GM23248 (cell line): ENCODE data around the gene MFSD11. TPM values are rescaled to one million over a fixed set of nuclear protein-coding genes. Genes with fewer than 3 reads are reported as not detected.

ENCODE experiments used
- DNase-seq: peaks from one replicate; pipeline ENCODE4 v3.0.0-alpha.2; 2015
- H2AFZ ChIP-seq: fragments of 200-600 bp; sonication (generic); 2 replicates; pipeline ENCODE4 v1.6.1; 2016; ENCODE audit warnings: antibody characterized with exemption
- H3F3A ChIP-seq: fragments of 200-600 bp; sonication (generic); 2 replicates; pipeline ENCODE4 v1.6.1; 2016; ENCODE audit warnings: mild to moderate bottlenecking, antibody characterized with exemption, mixed run types; ENCODE audit not compliant: insufficient read depth
- H3K27ac ChIP-seq: fragments of 200-600 bp; sonication (generic); 2 replicates; pipeline ENCODE4 v1.5.1; 2016; ENCODE audit warnings: mild to moderate bottlenecking
- H3K27me3 ChIP-seq: fragments of 200-600 bp; sonication (generic); replicated peaks from 2 replicates; pipeline ENCODE4 v1.6.1; 2016; ENCODE audit warnings: mild to moderate bottlenecking; ENCODE audit not compliant: insufficient read depth
- H3K36me3 ChIP-seq: fragments of 200-600 bp; sonication (generic); 2 replicates; pipeline ENCODE4 v1.6.1; 2016; ENCODE audit warnings: low read depth, mild to moderate bottlenecking
- H3K4me1 ChIP-seq: fragments of 200-600 bp; sonication (generic); 2 replicates; pipeline ENCODE4 v1.6.1; 2016; ENCODE audit warnings: mild to moderate bottlenecking; ENCODE audit not compliant: insufficient read depth
- H3K4me2 ChIP-seq: fragments of 200-600 bp; sonication (generic); one replicate; pipeline ENCODE4 v1.6.1; 2016; ENCODE audit warnings: mild to moderate bottlenecking; ENCODE audit not compliant: unreplicated experiment
- H3K4me3 ChIP-seq: fragments of 200-600 bp; sonication (generic); 2 replicates; pipeline ENCODE4 v1.5.1; 2016; ENCODE audit warnings: mild to moderate bottlenecking
- H3K79me2 ChIP-seq: fragments of 200-600 bp; sonication (generic); 2 replicates; pipeline ENCODE4 v1.6.1; 2016; ENCODE audit warnings: mild to moderate bottlenecking; ENCODE audit not compliant: insufficient read depth
- H3K9ac ChIP-seq: fragments of 200-600 bp; sonication (generic); 2 replicates; pipeline ENCODE4 v1.6.1; 2016; ENCODE audit warnings: mild to moderate bottlenecking
- H3K9me2 ChIP-seq: fragments of 200-600 bp; sonication (generic); 2 replicates; pipeline ENCODE4 v1.6.1; 2016; ENCODE audit warnings: mixed run types, mild to moderate bottlenecking, moderate library complexity; ENCODE audit not compliant: insufficient read depth
- H3K9me3 ChIP-seq: fragments of 200-600 bp; sonication (generic); one replicate; pipeline ENCODE4 v1.6.1; 2017; ENCODE audit warnings: low read depth
- H4K20me1 ChIP-seq: fragments of 200-600 bp; sonication (generic); 2 replicates; pipeline ENCODE4 v1.6.0; 2016; ENCODE audit not compliant: insufficient read depth
- EZH2 ChIP-seq: fragments of 200-600 bp; sonication (generic); IDR thresholded peaks from 2 replicates; pipeline ENCODE4 v1.6.1; 2018; ENCODE audit warnings: antibody characterized with exemption, mild to moderate bottlenecking; ENCODE audit not compliant: insufficient read depth, poor library complexity, severe bottlenecking
- EZH2phosphoT487 ChIP-seq: fragments of 200-600 bp; sonication (generic); IDR thresholded peaks from 2 replicates; pipeline ENCODE4 v1.6.1; 2018; ENCODE audit warnings: antibody characterized with exemption, moderate library complexity, mild to moderate bottlenecking, low read depth; ENCODE audit not compliant: insufficient read depth
- WGBS, 2 experiments: methylation state at CpG; one replicate each; pipeline ENCODE4 v1.1.6; 2015 to 2017; ENCODE audit warnings: low lambda C conversion rate in 2 of 2, low coverage in 1 of 2; ENCODE audit errors: missing lambda C conversion rate in 2 of 2; 5-methylcytosine and 5-hydroxymethylcytosine counted together
- in situ Hi-C: fragments of 300-500 bp; cut with MboI; formaldehyde crosslinking; loops from 2 replicates; pipeline ENCODE4 v1.15.0; 2020
- polyA plus RNA-seq: library from polyadenylated mRNA; unstranded; fragments of >200 nt; fragmentation: Nextera tagmentation; extraction: Ambion mirVana; gene quantifications from 2 replicates; pipeline ENCODE4 v1.2.1, GENCODE V29; 2016
- total RNA-seq: library from RNA; depleted of rRNA; stranded (reverse); fragments of >200 nt; shearing (Covaris generic); gene quantifications from 2 replicates; pipeline ENCODE4 v1.2.3, GENCODE V29; 2014

Gene MFSD11
- total and polyA plus RNA-seq, 2 experiments from 2014 or later: 24.2 to 29.8 TPM

DNA sequence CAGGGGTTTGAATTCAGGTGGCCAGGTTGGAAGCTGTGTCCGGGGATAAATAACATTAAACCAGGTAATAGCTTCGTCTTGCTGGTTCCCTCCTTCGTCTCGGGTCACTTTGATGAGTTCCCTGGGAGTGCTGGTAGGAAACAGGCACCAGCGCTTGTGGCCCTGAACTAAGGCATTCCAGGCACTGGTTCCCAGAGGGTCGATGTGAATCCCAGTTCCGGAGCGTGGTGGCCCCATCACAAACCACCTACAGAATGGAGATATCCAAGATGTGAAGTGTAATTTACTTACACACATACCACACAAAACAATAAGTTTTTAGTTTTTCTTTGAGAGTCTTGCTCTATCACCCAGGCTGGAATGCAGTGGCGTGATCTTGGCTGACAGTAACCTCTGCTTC lies 14.1 kb upstream of the MFSD11 start:
- in situ Hi-C loops: no loop called here
- Histone ChIP-seq H3K36me3 (peaks cover 63% of the 10 kb centered on the region), H3K9me3 (no peaks in the 10 kb centered on the region), H3K79me2 (peaks cover 93% of the 10 kb centered on the region), H2AFZ (no peak overlapping the region), H3K9ac (peak overlapping the region; percentile 99), H3K27ac (peak overlapping the region; percentile 98), H3K27me3 (no peaks in the 10 kb centered on the region), H3F3A (peaks cover 56% of the 10 kb centered on the region), H3K4me3 (peak overlapping the region; percentile 91), H3K4me1 (peaks cover 15% of the 10 kb centered on the region), H3K9me2 (no peaks in the 10 kb centered on the region), H3K4me2 (peak overlapping the region; percentile 83), H4K20me1 (no peaks in the 10 kb centered on the region)
- TF ChIP-seq EZH2 (no peak), EZH2phosphoT487 (no peak)
- no peak for DNase-seq
- WGBS, 2 experiments: 93 to 96% methylated on average over 9 of the region's 9 CpGs

GRCh38 chr17:76725580-76726230 lies 12.2 kb upstream of the MFSD11 start:
- Histone ChIP-seq H4K20me1 (no peaks in the 10 kb centered on the region), H3K36me3 (peaks cover 44% of the 10 kb centered on the region), H3K27me3 (no peaks in the 10 kb centered on the region), H3K9me3 (no peaks in the 10 kb centered on the region), H3K4me3 (peak overlapping the region; percentile 91), H2AFZ (0 out of 2 replicates have a peak overlapping the region, but pooled peaks have one; percentile 25), H3F3A (peaks cover 48% of the 10 kb centered on the region), H3K4me1 (peaks cover 20% of the 10 kb centered on the region), H3K9me2 (no peaks in the 10 kb centered on the region), H3K4me2 (peak overlapping the region; percentile 83), H3K27ac (peak overlapping the region; percentile 98), H3K79me2 (peaks cover 93% of the 10 kb centered on the region), H3K9ac (peak overlapping the region; percentile 99)
- WGBS, 2 experiments: 0 to 1% methylated on average over 34 to 38 of the region's 38 CpGs
- TF ChIP-seq EZH2phosphoT487 (no peak), EZH2 (no peak)
- in situ Hi-C loops: no loop called here
- peak; percentile 72 for DNase-seq

- Histone ChIP-seq H3K9me2 (no peaks in the 10 kb centered on the region), H3K27ac (peak within 1 kb of the TSS; percentile 98), H3K27me3 (no peaks in the 10 kb centered on the region), H3K36me3 (peaks cover 38% of the 10 kb centered on the region), H3K9ac (peak within 1 kb of the TSS; percentile 99), H3F3A (peaks cover 49% of the 10 kb centered on the region), H3K9me3 (no peaks in the 10 kb centered on the region), H3K4me1 (peaks cover 20% of the 10 kb centered on the region), H4K20me1 (no peaks in the 10 kb centered on the region), H3K4me3 (peak within 1 kb of the TSS; percentile 91), H3K4me2 (peak within 1 kb of the TSS; percentile 95), H3K79me2 (peaks cover 93% of the 10 kb centered on the region), H2AFZ (peak within 1 kb of the TSS; percentile 37)
- DNase-seq: peak; percentile 98
- in situ Hi-C loops: no loop called here
- TF ChIP-seq EZH2 (no peak), EZH2phosphoT487 (no peak)
- 1% methylated on average over 46 to 48 of the region's 60 CpGs for WGBS, 2 experiments
Measured at GRCh38 chr17:76726231-76726775, 11.6 kb upstream of the MFSD11 start, which contains the start of gene JMJD6. TSS of gene JMJD6 (minus strand) at chr17:76726606. CDS start at chr17:76726475, 131 bp downstream.

DNA sequence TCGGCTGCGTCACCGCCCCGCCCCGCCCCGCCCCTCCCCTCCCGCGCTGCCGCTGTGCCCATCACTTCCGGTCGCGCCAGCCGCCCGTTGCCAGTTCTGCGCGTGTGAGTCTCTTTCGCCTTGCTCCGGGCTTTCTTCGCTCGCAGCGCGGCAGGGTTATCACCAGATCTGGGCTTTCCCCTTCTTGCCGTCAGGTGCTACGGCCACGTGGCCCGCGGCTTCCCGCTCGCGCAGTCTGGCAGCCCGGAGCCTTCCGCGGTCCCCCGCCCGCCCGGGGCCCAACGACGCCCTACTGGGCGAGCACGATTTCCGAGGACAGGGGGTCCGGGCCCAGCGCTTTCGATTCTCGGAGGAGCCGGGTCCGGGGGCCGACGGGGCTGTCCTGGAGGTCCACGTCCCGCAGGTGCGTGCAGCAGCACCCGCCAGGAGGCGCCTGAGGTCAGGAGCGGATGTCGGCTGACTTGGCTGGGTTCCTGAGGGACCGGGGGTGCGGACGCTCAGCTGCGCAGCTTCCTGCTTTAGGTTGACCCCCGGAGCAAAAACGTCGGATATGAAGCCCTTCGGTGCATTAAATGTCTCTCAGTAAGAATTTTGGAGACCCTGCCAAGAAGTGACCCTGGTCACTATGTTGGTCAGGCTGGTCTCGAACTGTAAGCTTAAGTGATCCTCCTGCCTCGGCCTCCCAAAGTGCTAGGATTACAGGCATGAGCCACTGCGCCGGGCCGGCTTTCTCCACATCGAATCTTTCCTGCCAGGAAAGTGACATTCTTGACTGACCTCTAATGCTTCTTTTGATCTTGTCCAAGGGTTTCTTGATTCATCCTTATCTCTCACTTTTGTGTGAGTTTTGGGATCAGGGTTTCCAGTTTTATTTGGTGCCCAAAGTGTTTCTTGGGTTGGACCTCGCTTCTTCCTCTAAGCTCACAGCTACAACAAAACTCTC lies 10.9 kb upstream of the MFSD11 start, which contains the start of gene METTL23:
Gene METTL23, plus strand, starts transcription at position 64 of the 943 bp plus-strand sequence. CDS start 2,872 bp downstream, outside the sequence.
- no peaks in the 10 kb centered on the region for H3K27me3 ChIP-seq
- H3K9ac ChIP-seq: peak within 1 kb of the TSS; percentile 99
- WGBS, 2 experiments: 2 to 3% methylated on average over 41 to 69 of the region's 71 CpGs
- no peaks in the 10 kb centered on the region for H3K9me2 ChIP-seq
- peaks cover 93% of the 10 kb centered on the region for H3K79me2 ChIP-seq
- no peak for TF ChIP-seq EZH2
- no peak for TF ChIP-seq EZH2phosphoT487
- peaks cover 30% of the 10 kb centered on the region for H3K36me3 ChIP-seq
- in situ Hi-C loops: no loop called here
- no peaks in the 10 kb centered on the region for H4K20me1 ChIP-seq
- peaks cover 20% of the 10 kb centered on the region for H3K4me1 ChIP-seq
- DNase-seq: peak; percentile 88
- peak within 1 kb of the TSS; percentile 95 for H3K4me2 ChIP-seq
- H3F3A ChIP-seq: peaks cover 49% of the 10 kb centered on the region
- H3K4me3 ChIP-seq: peak within 1 kb of the TSS; percentile 91
- H3K9me3 ChIP-seq: no peaks in the 10 kb centered on the region
- H3K27ac ChIP-seq: peak within 1 kb of the TSS; percentile 98
- H2AFZ ChIP-seq: peak within 1 kb of the TSS; percentile 37
